H9 (cell line): ENCODE measurements around the gene ADCK2. TPM values are rescaled to one million over a fixed set of nuclear protein-coding genes. Genes with fewer than 3 reads are reported as not detected.

Experiments
- DNase-seq: peaks from one replicate; pipeline ENCODE4 v3.0.0-alpha.2; 2017
- H2AFZ ChIP-seq: one replicate; pipeline ENCODE4 v1.6.1; 2013; ENCODE audit warnings: mild to moderate bottlenecking, low read length, control low read depth, moderate library complexity
- H2AK5ac ChIP-seq: 2 replicates; pipeline ENCODE4 v1.6.1; 2013; ENCODE audit warnings: low read length, control low read depth, mixed read lengths; ENCODE audit not compliant: insufficient read length
- H2BK120ac ChIP-seq: one replicate; pipeline ENCODE4 v1.6.1; 2013; ENCODE audit warnings: low read depth, mild to moderate bottlenecking, low read length, control low read depth, inconsistent platforms; ENCODE audit not compliant: poor library complexity, severe bottlenecking
- H2BK12ac ChIP-seq: 2 replicates; pipeline ENCODE4 v1.6.1; 2013; ENCODE audit warnings: low read length, control low read depth, mixed read lengths, low read depth; ENCODE audit not compliant: insufficient read length
- H2BK15ac ChIP-seq: 2 replicates; pipeline ENCODE4 v1.6.1; 2013; ENCODE audit warnings: low read depth, low read length, control low read depth
- H2BK20ac ChIP-seq: one replicate; pipeline ENCODE4 v1.6.1; 2013; ENCODE audit warnings: low read depth, mild to moderate bottlenecking, low read length, control low read depth, inconsistent platforms; ENCODE audit not compliant: poor library complexity, severe bottlenecking
- H2BK5ac ChIP-seq: 2 replicates; pipeline ENCODE4 v1.6.1; 2013; ENCODE audit warnings: low read length, control low read depth, mixed read lengths; ENCODE audit not compliant: insufficient read length
- H3K14ac ChIP-seq: 2 replicates; pipeline ENCODE4 v1.6.1; 2013; ENCODE audit warnings: low read length, control low read depth; ENCODE audit not compliant: insufficient read depth
- H3K18ac ChIP-seq: 2 replicates; pipeline ENCODE4 v1.6.1; 2013; ENCODE audit warnings: low read depth, mild to moderate bottlenecking, mixed read lengths, low read length, control low read depth; ENCODE audit not compliant: insufficient read length
- H3K23ac ChIP-seq: 2 replicates; pipeline ENCODE4 v1.6.1; 2013; ENCODE audit warnings: low read length, control low read depth, mixed read lengths, low read depth; ENCODE audit not compliant: insufficient read length
- H3K23me2 ChIP-seq: 2 replicates; pipeline ENCODE4 v1.6.1; 2013; ENCODE audit warnings: low read depth, mild to moderate bottlenecking, mixed read lengths, low read length, control low read depth; ENCODE audit not compliant: insufficient read length, poor library complexity, severe bottlenecking
- H3K27ac ChIP-seq: 2 replicates; pipeline ENCODE4 v1.5.1; 2013; ENCODE audit warnings: low read length, control low read depth, mixed read lengths, low read depth; ENCODE audit not compliant: insufficient read length
- H3K27me3 ChIP-seq: 2 replicates; pipeline ENCODE4 v1.6.1; 2013; ENCODE audit warnings: low read length, control low read depth, inconsistent platforms; ENCODE audit not compliant: insufficient read depth
- H3K4ac ChIP-seq: 2 replicates; pipeline ENCODE4 v1.6.1; 2013; ENCODE audit warnings: low read depth, mild to moderate bottlenecking, control low read depth, inconsistent platforms, low read length, moderate library complexity
- H3K4me1 ChIP-seq: 2 replicates; pipeline ENCODE4 v1.6.1; 2013; ENCODE audit warnings: low read length, control low read depth, inconsistent platforms; ENCODE audit not compliant: insufficient read depth
- H3K4me2 ChIP-seq: 2 replicates; pipeline ENCODE4 v1.6.1; 2013; ENCODE audit warnings: low read length, control low read depth, mixed read lengths; ENCODE audit not compliant: insufficient read length, insufficient read depth
- H3K56ac ChIP-seq: 2 replicates; pipeline ENCODE4 v1.6.1; 2013; ENCODE audit warnings: low read depth, mild to moderate bottlenecking, mixed read lengths, low read length, control low read depth; ENCODE audit not compliant: insufficient read length
- H3K79me1 ChIP-seq: 2 replicates; pipeline ENCODE4 v1.6.1; 2013; ENCODE audit warnings: low read depth, mild to moderate bottlenecking, moderate library complexity, low read length, control low read depth, inconsistent platforms; ENCODE audit not compliant: insufficient read depth, poor library complexity, severe bottlenecking
- H3K79me2 ChIP-seq: 2 replicates; pipeline ENCODE4 v1.6.1; 2013; ENCODE audit warnings: low read length, control low read depth, inconsistent platforms; ENCODE audit not compliant: insufficient read depth
- H3K9ac ChIP-seq: 2 replicates; pipeline ENCODE4 v1.6.1; 2013; ENCODE audit warnings: low read length, control low read depth, mixed read lengths; ENCODE audit not compliant: insufficient read length; ENCODE audit errors: extremely low read depth
- H3K9me3 ChIP-seq: one replicate; pipeline ENCODE4 v1.6.1; 2013; ENCODE audit warnings: low read depth, low read length, inconsistent platforms; ENCODE audit not compliant: control insufficient read depth
- H3T11ph ChIP-seq: one replicate; pipeline ENCODE4 v1.6.1; 2013; ENCODE audit warnings: mild to moderate bottlenecking, low read length, control low read depth, inconsistent platforms
- H4K20me1 ChIP-seq: one replicate; pipeline ENCODE4 v1.6.1; 2013; ENCODE audit not compliant: control insufficient read depth, insufficient read length, insufficient read depth
- H4K5ac ChIP-seq: 2 replicates; pipeline ENCODE4 v1.6.1; 2013; ENCODE audit warnings: low read depth, mild to moderate bottlenecking, mixed read lengths, low read length, control low read depth; ENCODE audit not compliant: insufficient read length
- H4K8ac ChIP-seq: replicated peaks from 2 replicates; pipeline ENCODE4 v1.6.1; 2013; ENCODE audit warnings: low read length, control low read depth, mixed read lengths, low read depth; ENCODE audit not compliant: insufficient read length
- H4K91ac ChIP-seq: 2 replicates; pipeline ENCODE4 v1.6.1; 2013; ENCODE audit warnings: low read depth, mild to moderate bottlenecking, moderate library complexity, mixed read lengths, low read length, control low read depth; ENCODE audit not compliant: insufficient read length
- H3K27ac Mint-ChIP-seq, 3 experiments: 2 replicates in 2 of 3; 3 replicates in 1 of 3; pipeline ENCODE4 v1.8.0; 2020 to 2021; ENCODE audit warnings: mixed read lengths in 3 of 3, mild to moderate bottlenecking in 1 of 3, moderate library complexity in 1 of 3
- H3K27me3 Mint-ChIP-seq: 2 replicates; pipeline ENCODE4 v1.8.0; 2021; ENCODE audit warnings: low read depth, mild to moderate bottlenecking, moderate library complexity, mixed read lengths
- H3K36me3 Mint-ChIP-seq, 3 experiments: 2 replicates in 2 of 3; 3 replicates in 1 of 3; pipeline ENCODE4 v1.8.0; 2020 to 2021; ENCODE audit warnings: low read depth in 3 of 3, mixed read lengths in 3 of 3; ENCODE audit not compliant: insufficient read depth in 1 of 3
- H3K4me1 Mint-ChIP-seq, 2 experiments: 2 replicates each; pipeline ENCODE4 v1.8.0; 2020; ENCODE audit warnings: mixed read lengths in 2 of 2
- H3K4me3 Mint-ChIP-seq, 2 experiments: 2 replicates in 1 of 2; 3 replicates in 1 of 2; pipeline ENCODE4 v1.8.0; 2020 to 2021; ENCODE audit warnings: mild to moderate bottlenecking in 2 of 2, mixed read lengths in 2 of 2, moderate library complexity in 1 of 2
- H3K9me3 Mint-ChIP-seq, 2 experiments: 2 replicates in 1 of 2; 3 replicates in 1 of 2; pipeline ENCODE4 v1.8.0; 2020; ENCODE audit warnings: mild to moderate bottlenecking in 2 of 2, mixed read lengths in 2 of 2, moderate library complexity in 1 of 2
- WGBS: extraction: QIAGEN DNeasy Blood & Tissue Kit; methylation state at CpG from one replicate; pipeline ENCODE4 v1.1.7; 2013; ENCODE audit warnings: missing lambda C conversion rate, low lambda C conversion rate, mixed read lengths; ENCODE audit not compliant: insufficient read length; ENCODE audit errors: extremely low coverage; 5-methylcytosine and 5-hydroxymethylcytosine counted together
- total RNA-seq: library from RNA; stranded (reverse); gene quantifications from 2 replicates; pipeline ENCODE4 v1.2.1, GENCODE V29; 2021
- TF ChIP-seq, protein P1 (sequence below): fragments of 200-600 bp; sonication (generic); conservative IDR thresholded peaks from 3 replicates; pipeline ENCODE4 v1.8.0; 2021; ENCODE audit warnings: antibody characterized with exemption, mild to moderate bottlenecking

Gene ADCK2
- total RNA-seq, 1 experiment from 2014 or later = 12.4 TPM

GRCh38 chr7:140744005-140744404 lies 71.3 kb downstream of the ADCK2 start:
- H3K23me2 ChIP-seq = no peaks in the 10 kb centered on the region
- no peak overlapping the region for H3K4me2 ChIP-seq
- H3K27me3 Mint-ChIP-seq = no peaks in the 10 kb centered on the region
- H3K56ac ChIP-seq = no peak overlapping the region
- H4K20me1 ChIP-seq = no peaks in the 10 kb centered on the region
- no peak overlapping the region for H2BK15ac ChIP-seq
- H2AK5ac ChIP-seq = no peak overlapping the region
- TF ChIP-seq, protein P1, sequence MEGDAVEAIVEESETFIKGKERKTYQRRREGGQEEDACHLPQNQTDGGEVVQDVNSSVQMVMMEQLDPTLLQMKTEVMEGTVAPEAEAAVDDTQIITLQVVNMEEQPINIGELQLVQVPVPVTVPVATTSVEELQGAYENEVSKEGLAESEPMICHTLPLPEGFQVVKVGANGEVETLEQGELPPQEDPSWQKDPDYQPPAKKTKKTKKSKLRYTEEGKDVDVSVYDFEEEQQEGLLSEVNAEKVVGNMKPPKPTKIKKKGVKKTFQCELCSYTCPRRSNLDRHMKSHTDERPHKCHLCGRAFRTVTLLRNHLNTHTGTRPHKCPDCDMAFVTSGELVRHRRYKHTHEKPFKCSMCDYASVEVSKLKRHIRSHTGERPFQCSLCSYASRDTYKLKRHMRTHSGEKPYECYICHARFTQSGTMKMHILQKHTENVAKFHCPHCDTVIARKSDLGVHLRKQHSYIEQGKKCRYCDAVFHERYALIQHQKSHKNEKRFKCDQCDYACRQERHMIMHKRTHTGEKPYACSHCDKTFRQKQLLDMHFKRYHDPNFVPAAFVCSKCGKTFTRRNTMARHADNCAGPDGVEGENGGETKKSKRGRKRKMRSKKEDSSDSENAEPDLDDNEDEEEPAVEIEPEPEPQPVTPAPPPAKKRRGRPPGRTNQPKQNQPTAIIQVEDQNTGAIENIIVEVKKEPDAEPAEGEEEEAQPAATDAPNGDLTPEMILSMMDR = no peak
- no peak overlapping the region for H2BK12ac ChIP-seq
- no peak for DNase-seq
- peaks cover 12 to 16% of the 10 kb centered on the region in 2 experiments for H3K4me1 Mint-ChIP-seq
- no peaks in the 10 kb centered on the region for H3K27me3 ChIP-seq
- no peak overlapping the region for H4K8ac ChIP-seq
- no peak overlapping the region for H2BK20ac ChIP-seq
- no peak overlapping the region for H4K91ac ChIP-seq
- no peak overlapping the region for H3K27ac ChIP-seq
- H3K18ac ChIP-seq = no peak overlapping the region
- H2BK5ac ChIP-seq = no peak overlapping the region
- no peaks in the 10 kb centered on the region for H3K4me1 ChIP-seq
- no peak overlapping the region for H3K14ac ChIP-seq
- no peaks in the 10 kb centered on the region for H3K79me2 ChIP-seq
- H2AFZ ChIP-seq = no peak overlapping the region
- no peaks in the 10 kb centered on the region for H3K9me3 Mint-ChIP-seq
- no peaks in the 10 kb centered on the region for H3K9me3 ChIP-seq
- H3K79me1 ChIP-seq = no peaks in the 10 kb centered on the region
- no peak overlapping the region for H2BK120ac ChIP-seq
- WGBS = no CpG with 5 or more reads among the region's 2 CpGs
- H4K5ac ChIP-seq = no peak overlapping the region
- H3K9ac ChIP-seq = no peak overlapping the region
- no peak overlapping the region; a peak in 1 of 7 replicates for H3K27ac Mint-ChIP-seq
- H3K4ac ChIP-seq = no peak overlapping the region
- H3K23ac ChIP-seq = no peak overlapping the region
- no peak overlapping the region for H3K4me3 Mint-ChIP-seq
- no peak overlapping the region for H3T11ph ChIP-seq
- peaks cover 6 to 18% (median 14%) of the 10 kb centered on the region in 3 experiments for H3K36me3 Mint-ChIP-seq

Other genes with a start within 250 kb of the ADCK2 start
- gene MKRN1, start 193.4 kb upstream of the ADCK2 start, total RNA-seq = 106 and 112 TPM in 2 replicates
- 7.3 and 8.2 TPM in 2 replicates for gene DENND2A, start 32.1 kb upstream of the ADCK2 start, total RNA-seq
- gene NDUFB2, start 23.8 kb downstream of the ADCK2 start, total RNA-seq = 177 and 185 TPM in 2 replicates